WTC11 (cell line): Measurements from ENCODE around the gene RAD9A.

Source experiments
- CTCF ChIP-seq: fragments of 200-600 bp; IDR thresholded peaks from 2 replicates; pipeline ENCODE4 v1.8.0; 2022; ENCODE audit warnings: antibody characterized with exemption
- E2F1 ChIP-seq: sonication (generic); formaldehyde crosslinking; IDR thresholded peaks from 2 replicates; pipeline ENCODE4 v1.8.0; 2022; ENCODE audit warnings: mild to moderate bottlenecking, missing genetic modification reagents
- NFATC4 ChIP-seq: fragments of 250-450 bp; sonication (Bioruptor Pico); IDR thresholded peaks from 2 replicates; pipeline ENCODE4 v1.9.0; 2021; ENCODE audit warnings: mild to moderate bottlenecking
- NR2C2 ChIP-seq: sonication (generic); formaldehyde crosslinking; IDR thresholded peaks from 2 replicates; pipeline ENCODE4 v1.8.0; 2022; ENCODE audit warnings: mild to moderate bottlenecking, missing genetic modification reagents

- TF ChIP-seq E2F1 (CRISPR knock-in tag), result no peak
- TF ChIP-seq NR2C2, result no peak
- no peak for TF ChIP-seq NFATC4 (CRISPR knock-in tag)
- no peak for TF ChIP-seq CTCF
Observed at GRCh38 chr11:67371911-67372320, 19.9 kb upstream of the RAD9A start.
